GM21576 (cell line): ENCODE data around the gene PLEKHG2.
"Not testable (repeated sequence)": the region's sequence is repeated elsewhere in the genome, so short reads cannot be mapped to it uniquely, and the experiment has no call there.

ENCODE experiments used
- ATAC-seq: cut with Tn5 transposase; IDR thresholded peaks from one replicate; pipeline ENCODE4 v1.9.1; 2021; ENCODE audit warnings: mild to moderate bottlenecking, moderate library complexity; ENCODE audit not compliant: unreplicated experiment

PLEKHG2 gene, protein sequence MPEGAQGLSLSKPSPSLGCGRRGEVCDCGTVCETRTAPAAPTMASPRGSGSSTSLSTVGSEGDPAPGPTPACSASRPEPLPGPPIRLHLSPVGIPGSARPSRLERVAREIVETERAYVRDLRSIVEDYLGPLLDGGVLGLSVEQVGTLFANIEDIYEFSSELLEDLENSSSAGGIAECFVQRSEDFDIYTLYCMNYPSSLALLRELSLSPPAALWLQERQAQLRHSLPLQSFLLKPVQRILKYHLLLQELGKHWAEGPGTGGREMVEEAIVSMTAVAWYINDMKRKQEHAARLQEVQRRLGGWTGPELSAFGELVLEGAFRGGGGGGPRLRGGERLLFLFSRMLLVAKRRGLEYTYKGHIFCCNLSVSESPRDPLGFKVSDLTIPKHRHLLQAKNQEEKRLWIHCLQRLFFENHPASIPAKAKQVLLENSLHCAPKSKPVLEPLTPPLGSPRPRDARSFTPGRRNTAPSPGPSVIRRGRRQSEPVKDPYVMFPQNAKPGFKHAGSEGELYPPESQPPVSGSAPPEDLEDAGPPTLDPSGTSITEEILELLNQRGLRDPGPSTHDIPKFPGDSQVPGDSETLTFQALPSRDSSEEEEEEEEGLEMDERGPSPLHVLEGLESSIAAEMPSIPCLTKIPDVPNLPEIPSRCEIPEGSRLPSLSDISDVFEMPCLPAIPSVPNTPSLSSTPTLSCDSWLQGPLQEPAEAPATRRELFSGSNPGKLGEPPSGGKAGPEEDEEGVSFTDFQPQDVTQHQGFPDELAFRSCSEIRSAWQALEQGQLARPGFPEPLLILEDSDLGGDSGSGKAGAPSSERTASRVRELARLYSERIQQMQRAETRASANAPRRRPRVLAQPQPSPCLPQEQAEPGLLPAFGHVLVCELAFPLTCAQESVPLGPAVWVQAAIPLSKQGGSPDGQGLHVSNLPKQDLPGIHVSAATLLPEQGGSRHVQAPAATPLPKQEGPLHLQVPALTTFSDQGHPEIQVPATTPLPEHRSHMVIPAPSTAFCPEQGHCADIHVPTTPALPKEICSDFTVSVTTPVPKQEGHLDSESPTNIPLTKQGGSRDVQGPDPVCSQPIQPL (N-terminal part only)

GRCh38 chr19:39412100-39412866 lies at the start of gene PLEKHG2:
Gene PLEKHG2, plus strand, starts transcription at chr19:39412669. Its CDS starts 1,418 bp downstream, at chr19:39414087.
- ATAC-seq = peak; percentile 46

- ATAC-seq = no peak
These were observed 49.5 kb upstream of the PLEKHG2 start for GRCh38 chr19:39362682-39363657.

GRCh38 chr19:39363901-39364457 lies 48.5 kb upstream of the PLEKHG2 start:
- no peak for ATAC-seq

- no peak for ATAC-seq
These were observed 46.9 kb upstream of the PLEKHG2 start for GRCh38 chr19:39365531-39365930.

- no peak for ATAC-seq
These were observed 43.3 kb upstream of the PLEKHG2 start for GRCh38 chr19:39369200-39369599.

DNA sequence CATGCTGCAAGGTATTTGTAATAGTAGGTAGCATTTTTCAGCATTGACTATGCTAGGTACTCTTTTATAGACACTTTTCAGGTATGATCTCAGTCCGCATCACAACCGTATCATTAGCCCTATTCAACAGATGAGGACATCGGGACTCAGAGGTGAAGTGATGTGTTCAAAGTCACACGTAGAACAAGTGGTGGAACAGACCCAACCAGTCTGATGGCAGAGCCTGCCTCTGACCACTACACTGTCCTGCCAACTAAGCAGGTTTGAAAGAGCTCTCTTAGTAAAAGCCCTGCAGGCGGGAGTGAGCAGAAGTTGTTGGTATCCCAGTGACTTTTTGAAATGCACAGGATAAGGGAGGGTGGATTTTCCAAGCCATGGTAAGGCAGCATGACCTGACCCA lies 41.7 kb upstream of the PLEKHG2 start:
- no peak for ATAC-seq

GRCh38 chr19:39372047-39372802 lies 40.2 kb upstream of the PLEKHG2 start:
- no peak for ATAC-seq

- ATAC-seq = no peak
These were observed 39.5 kb upstream of the PLEKHG2 start for GRCh38 chr19:39372941-39373340.

GRCh38 chr19:39375929-39376328 lies 36.5 kb upstream of the PLEKHG2 start:
- no peak for ATAC-seq

DNA sequence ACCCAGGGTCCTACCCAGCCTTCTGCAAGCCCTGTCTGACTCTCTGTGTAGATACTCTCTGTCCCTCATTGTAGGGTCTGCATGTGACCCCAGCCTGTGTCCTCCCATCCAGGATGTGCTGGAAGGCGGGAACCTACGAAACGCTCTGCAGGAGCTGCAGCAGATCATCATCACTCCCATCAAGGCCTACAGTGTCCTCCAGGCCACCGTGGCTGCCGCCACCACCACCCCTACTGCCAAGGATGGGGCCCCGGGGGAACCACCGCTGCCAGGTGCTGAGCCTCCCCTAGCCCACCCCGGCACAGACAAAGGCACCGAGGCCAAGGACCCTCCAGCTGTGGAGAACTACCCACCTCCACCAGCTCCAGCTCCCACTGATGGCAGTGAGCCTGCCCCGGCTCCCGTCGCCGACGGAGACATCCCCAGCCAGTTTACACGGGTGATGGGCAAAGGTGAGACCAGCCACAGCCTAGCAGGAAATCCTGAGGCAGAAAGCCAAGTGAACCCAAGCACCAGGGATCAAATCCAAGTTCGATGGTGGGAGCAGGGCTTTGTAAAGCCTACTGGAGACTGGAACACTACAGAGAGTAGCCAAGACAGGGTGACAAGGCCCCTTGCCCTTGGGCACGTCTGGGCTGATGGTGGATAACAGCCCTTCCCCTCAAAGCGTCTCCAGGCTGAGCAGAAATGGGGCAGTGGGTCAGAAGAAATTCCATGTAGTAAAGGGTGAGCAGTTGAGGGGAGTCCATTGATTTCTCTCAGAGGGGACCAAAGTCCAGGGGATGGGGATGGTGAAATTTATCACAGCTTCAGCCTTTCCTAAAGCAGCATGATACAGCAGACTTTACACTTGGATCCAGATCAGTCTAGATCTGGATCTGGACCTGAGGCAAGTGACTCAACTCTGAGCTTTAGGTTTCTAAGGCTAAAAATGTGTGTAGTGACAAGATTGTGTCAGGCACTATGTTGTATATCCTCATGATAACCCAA lies 34.8 kb upstream of the PLEKHG2 start:
- ATAC-seq = no peak

DNA sequence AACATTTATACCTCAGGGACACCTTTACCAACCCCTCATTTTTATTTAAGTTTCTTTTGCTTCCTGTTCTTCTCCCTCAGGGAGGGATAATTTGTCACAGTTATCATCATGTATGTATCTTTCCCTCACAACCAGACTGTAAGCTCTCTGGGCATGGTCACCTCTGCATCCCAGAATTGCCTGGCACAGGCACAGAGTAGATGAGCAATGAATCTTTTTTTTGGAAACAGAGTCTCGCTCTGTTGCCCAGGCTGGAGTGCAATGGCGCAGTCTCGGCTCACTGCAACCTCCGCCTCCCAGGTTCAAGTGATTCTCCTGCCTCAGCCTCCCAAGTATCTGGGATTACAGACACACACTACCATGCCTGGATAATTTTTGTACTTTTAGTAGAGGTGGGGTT lies 33.1 kb upstream of the PLEKHG2 start:
- not testable (repeated sequence) for ATAC-seq

GRCh38 chr19:39379865-39380396 lies 32.5 kb upstream of the PLEKHG2 start:
- no peak for ATAC-seq

DNA sequence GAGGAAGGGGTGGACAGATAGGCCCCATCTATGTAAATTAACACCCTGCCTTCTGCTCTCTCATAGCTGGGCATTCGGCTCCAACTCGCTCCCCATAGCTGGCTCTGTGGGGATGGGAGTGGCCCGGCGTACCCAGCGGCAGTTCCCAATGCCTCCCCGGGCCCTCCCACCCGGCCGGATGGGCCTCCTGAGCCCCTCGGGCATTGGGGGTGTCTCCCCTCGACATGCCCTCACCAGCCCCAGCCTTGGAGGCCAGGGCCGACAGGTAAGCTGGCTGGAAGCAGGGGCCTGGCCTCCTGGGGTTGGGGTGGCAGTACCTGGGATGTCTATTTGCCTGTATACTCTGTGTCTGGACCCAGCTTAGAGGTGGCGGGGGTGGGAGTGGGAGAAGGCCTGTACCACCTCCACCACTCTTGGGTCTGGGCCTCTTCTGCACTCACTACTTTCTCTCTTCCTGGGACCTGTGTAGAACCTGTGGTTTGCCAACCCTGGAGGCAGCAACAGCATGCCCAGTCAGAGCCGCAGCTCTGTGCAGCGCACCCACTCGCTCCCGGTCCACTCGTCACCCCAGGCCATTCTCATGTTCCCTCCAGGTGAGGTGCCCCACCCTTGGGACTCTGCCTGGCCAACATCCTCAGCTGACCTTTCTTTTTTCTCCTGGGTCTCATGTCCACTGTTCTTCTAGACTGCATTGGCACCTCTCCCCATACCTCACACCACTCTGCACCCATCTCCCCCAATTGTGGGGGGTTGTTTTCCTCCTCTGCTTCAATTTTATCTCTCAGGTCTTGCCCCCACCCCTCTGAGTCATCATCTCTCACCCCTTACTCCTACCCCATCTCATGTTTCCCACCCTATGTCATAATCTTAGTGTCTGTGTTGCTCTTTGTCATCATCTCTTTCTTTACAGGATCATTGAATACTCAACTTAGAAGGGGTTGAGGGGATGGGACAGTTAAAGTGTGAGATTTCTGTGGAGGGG lies 31.7 kb upstream of the PLEKHG2 start:
- ATAC-seq = no peak

DNA sequence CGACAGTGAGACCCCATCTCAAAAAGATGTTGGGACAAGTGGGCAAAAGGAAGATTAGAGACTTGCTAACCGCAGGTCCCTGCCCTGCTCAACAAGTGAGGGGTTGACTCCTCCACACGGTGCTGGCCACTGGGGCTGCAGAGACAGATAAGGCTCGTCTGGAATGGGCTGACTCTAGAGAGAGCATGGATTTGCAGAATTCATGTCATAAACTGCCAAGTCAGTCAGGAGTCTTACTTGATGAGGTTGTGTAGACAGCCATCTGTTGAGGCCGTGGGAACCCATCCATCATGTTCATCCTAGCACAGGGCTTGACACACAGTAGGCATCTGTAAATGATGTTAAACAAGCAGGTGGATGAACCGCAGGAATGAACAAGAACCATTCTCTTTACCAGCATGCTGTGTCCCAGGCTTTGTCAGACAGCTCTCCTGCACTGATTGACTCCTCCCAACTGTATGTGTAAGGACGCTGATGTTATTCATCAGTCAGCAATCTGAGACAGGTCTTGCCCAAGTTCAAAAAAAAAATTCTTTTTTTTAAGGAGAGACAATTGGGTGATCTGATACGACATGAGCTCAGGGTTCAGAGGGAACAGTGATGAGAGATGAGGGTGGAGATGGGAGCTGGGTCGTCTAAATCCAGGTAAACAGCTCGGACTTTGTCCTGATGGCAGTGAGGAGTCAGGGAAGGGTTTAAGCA lies 30.4 kb upstream of the PLEKHG2 start:
- no peak for ATAC-seq
